Putamen (tissue), 1 donor: ENCODE data around the gene PLAGL1.
"Not testable (repeated sequence)": the region's sequence is repeated elsewhere in the genome, so short reads cannot be mapped to it uniquely, and the experiment has no call there.

ENCODE experiments used
- DNase-seq: peaks from one replicate; pipeline ENCODE4 v3.0.0-alpha.2; 2016; ENCODE audit warnings: low spot score

PLAGL1 gene

DNA sequence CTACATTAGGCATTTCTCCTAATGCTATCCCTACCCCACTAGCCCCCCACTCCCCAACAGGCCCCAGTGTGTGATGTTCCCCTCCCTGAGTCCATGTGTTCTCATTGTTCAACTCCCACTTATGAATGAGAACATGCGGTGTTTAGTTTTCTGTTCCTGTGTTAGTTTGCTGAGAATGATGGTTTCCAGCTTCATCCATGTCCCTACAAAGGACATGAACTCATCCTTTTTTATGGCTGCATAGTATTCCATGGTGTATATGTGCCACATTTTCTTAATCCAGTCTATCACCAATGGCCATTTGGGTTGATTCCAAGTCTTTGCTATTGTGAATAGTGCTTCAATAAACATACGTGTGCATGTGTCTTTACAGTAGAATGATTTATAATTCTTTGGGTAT is 1.6 kb upstream of the PLAGL1 start:
- DNase-seq = not testable (repeated sequence)

DNA sequence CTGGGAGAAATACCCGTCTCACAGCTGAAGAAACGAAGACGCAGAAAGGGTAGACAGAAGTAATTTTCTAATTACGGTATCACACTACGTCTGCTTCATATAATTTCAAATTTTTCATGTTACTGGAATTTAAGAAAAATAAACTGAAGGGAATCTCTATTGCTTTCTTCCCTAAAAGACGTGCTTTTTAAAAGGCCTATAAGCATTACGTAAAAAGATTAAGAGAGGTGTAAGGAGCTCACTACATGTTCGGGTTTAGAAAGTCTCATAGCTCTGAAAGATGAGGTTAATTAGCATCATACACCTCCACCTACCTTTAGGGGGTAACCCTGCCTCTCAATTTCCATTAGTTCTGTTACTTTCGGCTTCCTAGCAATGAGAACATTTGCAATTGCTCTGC is 787 bp upstream of the PLAGL1 start:
- no peak for DNase-seq

DNA sequence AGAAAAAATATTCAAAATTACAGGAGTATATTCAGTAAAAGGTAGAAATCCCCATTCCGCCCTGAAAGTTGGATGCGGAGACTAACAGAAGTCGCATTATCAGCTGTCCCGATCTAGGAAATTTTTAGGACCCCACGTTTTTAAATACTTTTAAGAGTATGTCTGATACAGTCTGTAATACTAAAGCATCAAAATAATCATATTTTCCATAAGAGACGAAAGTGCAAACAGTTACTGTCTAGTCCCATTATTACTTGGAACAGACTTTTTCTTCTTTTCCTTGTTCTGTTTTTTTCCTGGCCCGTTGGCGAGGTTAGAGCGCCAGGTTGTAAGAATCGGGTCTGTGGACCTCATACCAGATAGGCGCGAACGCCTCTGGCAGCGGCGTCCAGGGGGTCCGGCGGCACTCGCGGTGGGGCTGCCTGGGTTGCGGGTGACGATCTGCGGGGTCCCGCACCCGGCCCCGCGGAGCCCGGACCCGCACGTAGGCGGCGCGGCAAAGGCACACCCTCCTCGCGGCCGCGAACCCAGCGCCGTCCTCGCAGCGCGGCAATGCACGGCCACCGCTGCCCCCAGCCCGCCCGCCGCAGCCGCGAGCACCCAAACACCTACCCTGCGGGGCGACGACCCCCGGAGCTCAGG is 460 bp downstream of the PLAGL1 start:
- DNase-seq = no peak

DNA sequence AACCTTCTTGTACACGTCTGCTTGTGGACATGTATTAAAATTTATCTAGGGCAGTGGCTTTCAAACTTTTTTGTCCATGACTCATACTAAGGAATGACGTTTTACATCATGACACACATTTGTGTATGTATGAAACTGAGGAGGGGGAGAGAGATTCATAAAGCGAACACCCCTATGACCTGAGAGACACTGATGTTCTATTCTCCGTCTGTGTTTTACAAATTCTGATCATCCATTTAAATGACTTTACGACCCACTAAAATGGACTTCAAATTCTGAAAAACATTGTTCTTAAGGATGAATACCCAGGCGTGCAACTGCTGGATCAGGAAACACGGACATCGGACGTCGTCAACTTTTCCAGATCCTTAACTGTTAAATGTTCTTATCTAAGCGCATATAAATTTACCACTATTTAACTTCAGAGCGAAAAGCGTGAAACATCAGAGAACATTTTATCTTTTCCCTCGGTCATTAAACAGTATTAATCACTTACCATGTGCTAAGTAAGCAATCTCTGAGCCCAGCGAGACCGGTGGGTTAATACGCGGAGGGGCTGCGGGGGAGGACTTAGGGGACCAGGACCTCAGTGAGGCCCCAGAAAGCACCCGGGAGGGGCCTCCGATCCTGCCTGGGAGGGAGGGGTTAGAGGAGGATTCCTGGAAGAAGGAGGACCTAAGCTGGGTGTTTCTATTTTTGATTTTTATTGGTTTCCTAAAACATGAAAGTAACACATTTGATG is 1.2 kb downstream of the PLAGL1 start:
- no peak for DNase-seq

DNA sequence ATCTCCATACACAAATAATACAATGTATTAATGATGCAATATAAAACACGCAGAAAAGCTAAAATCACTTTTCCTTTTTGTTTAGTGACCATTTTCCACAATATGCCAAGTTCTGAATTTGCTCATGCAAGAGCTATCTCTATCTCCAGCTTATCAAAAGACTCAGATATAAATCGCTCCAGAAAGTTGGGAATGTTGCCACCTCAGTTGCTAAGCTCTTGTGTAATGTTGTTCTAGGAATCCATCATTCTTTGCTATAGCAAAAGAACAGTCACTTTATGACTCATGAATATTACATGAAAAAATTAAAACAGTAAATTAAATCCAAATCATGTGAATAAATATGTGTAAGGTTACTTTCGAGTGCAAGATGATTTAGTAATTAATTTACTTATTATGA is 8.7 kb downstream of the PLAGL1 start:
- no peak for DNase-seq

DNA sequence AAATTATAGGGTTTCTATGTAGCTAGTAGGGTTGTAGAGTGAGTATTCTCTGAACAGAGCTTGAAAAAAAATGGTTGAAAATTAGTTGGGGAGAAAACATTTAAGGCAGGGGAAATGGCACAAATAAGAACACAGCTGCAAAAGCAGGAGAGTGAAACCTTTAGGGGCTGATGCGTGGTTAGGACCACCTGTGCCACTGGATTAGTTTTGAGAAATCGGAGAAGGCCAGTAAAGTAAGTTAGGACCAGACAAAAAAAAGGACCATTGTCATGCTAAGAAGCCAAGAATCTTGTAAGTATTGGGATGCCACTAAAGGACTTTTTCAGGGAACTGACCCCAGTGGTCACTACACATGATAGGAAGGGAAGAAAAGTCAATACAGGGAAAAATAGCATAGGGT is 9.4 kb downstream of the PLAGL1 start:
- no peak for DNase-seq

DNA sequence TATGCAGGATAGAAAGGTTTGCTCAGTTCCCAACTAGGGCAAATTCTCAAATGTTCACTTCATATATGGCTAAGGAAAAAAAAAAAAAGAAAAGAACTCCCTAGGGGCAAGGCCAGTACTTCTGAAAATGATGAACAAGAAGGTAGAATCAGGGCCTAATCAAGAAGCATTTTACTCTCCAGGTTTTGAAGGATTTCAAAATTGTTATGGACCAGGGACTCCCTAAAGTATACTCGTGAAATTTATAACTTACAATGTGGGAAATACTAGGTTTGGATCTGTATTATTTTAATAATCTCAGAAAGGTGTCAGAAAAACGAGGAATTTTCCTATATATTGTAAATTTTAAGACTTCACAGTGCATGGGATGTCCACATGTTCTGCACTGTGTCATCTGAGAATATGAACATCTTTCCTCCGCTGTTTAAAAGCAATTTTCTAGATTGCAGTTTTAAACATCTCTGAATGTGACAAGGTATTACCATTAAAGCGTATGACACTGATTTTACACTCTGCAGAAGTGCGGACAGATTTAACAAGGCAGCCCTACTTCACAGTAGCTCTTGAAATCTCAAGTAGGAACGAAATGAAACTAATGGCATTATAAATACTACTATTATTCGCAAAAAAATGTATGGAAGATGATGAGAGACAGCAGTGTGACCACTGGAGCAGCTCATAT is 14.0 kb downstream of the PLAGL1 start:
- DNase-seq = no peak

DNA sequence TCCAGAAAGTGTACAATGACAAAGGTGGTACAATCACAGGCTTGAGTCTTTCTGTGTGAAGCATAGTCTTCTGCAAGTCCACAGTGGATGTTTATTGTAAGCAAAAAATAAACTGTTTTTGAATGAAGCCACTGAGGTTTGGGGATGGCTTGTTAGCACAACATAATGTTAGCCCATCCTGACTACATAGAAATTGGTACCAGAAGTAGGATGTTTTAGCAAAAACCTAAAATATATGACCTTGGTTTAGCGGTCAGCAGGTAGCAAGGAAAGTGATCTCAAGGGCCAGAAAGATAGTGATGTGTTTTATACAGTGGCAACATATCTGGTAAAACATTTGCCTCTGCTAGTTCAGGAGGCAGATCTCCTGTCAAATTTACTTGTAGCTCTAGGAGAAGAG is 15.8 kb downstream of the PLAGL1 start:
- no peak for DNase-seq

DNA sequence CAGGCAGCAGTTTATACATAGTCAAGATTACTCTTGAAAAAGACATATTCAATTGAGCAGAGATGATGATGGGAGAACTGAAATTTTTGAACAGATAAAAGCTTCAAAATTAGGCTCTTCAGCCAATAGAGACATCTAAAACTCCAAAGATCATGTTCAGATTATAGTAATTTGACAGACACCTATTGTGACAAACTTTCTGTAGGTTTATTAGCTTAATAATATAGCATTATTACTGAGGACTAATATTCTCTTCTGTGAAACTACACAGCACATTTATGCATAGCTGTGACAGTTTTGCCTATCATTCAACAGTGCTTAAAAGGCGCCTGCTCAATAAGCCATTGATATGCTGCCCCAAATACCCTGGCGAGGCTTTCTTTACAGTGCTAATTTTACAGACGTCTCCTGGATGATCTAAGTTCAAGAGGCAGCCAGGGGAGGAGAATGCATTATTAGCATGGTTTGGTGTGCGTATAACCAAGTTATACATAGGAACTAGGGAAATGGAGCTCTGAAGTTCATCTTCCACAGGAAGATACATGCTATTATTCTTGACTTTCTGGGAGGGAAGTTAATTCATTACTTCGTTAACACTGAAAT is 21.5 kb downstream of the PLAGL1 start:
- no peak for DNase-seq

DNA sequence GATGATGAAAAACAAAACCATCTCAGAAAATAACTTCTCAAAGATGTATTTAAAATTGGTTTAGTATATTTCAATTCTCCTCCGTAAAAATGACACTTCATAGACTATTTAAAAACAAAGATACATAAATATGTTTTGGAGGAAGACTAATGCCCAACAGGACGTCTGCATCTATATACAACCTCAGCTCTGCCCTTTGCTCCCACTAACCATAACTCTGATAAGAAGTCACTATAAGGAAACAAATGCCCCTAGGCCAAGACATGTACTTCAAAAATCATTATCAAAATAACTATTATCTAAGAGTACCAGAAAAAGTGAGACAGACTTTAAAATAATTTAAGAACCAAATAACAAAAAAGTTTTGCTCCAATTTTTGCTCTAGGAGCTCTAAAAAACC is 23.4 kb downstream of the PLAGL1 start:
- DNase-seq = no peak

DNA sequence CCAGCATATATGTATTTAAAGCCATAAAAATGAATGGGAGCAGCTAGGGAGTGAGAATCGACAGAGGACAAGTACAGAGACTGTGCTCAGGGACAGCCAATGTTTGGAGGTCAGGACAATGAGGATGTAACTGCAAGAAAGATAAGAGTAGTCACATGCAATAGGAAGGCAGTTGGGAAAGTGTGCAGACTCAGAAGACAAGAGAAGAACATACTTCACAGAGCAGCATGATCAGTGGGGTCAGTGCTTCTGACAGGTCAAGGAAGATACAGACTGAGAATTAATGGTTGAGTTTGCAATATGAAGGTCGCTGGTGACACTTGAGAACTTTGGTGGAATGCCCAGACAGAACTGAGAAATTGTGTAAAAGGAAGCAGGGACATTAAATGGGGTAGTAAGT is 25.1 kb downstream of the PLAGL1 start:
- DNase-seq = no peak

DNA sequence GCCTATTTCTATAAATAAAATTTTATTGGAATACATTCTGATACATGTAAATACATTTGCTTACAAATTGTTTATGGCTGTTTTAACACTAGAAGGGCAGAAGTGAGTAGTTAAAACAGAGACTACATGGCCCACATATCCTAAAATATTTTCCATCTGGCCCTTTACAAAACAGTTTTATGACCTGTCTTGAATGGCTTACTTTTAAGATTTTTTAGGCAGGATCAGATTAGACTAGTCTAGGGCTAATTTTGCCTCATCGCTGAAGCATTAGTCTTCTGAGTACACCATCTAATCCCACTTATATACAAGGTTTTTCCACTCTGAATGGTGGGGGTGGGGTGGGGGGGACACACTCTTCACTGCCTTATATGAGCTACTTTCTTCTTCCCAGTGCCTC is 27.1 kb downstream of the PLAGL1 start:
- no peak for DNase-seq

DNA sequence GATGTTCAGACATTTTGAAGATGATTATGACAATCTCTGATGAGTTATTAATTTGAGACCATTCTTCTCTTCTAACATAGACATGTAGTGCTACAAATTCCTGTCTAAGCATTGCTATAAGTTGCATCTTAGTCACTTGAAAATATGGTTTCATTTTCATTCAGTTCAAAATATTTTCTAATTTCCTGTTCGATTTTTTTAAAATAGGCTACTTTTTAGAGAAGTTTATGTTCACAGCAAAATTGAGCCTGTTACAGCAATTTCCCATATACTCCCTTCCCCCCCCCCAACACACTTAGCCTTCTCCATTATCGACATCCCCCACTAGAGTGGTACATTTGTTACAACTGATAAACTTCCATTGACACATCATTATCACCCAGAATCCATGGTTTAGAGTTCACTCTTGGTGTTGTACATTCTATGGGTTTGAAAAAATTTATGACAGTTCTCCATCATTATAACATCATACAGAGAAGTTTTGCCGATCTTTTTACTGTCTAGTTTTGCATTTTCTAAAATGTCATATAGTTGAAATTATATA is 31.2 kb downstream of the PLAGL1 start:
- DNase-seq = no peak

DNA sequence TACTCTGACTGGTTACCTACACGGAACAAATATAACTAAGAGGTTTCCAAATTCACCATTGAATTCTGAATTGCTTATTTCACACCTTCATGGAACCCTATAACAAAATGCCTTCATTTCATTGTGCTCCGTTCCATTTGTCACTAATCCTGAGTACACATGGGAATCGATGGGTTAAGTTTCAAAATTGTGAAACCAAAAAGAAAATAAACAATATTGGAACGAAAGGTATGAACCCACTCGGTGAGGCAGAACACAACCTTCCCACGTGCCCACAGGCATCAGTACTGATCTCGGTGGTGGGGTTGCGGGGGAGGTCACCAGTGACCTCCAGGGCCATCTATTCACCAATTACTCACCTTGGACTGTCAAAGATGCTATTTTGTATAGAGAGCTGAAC is 34.0 kb downstream of the PLAGL1 start:
- DNase-seq = no peak

DNA sequence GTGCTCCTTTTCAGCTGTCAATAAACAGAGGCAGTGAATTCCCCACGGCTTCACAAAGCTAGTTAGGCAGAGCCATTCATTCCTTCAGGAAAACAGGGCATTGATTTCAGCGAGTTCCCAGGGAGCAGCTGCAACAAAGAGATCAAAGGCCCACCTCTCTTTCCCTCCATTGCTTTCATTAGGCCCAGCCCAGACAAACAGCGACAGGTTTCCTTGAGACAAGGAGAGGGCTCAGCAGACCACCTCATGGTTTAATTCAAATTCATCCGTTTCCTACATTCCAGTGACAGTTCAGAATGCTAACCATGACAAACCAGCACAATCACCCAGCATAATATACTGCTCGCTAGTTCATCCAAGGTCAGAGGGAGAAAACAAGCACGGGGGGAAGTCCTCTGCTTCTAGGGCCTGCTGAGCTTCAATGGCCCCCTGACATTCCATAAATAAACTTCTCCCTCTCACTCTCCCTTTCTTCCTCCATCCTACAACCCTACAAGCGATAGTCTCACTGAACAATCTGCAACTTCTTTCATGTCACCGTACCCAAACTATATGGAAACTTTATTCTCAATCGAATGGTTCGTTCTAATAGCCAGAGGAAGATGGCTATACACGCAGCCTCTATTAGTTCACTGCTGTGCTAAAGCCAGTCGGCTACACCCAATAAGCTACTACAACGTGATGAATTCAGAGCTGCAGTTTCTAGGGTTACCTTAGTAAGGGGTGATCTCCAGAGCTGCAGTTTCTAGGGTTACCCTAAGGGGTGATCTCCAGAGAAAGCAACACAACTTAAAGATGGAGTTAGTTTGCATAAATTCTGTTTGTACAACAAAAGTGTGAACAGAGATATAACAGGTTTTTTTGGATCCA is 34.7 kb downstream of the PLAGL1 start:
- DNase-seq = no peak

DNA sequence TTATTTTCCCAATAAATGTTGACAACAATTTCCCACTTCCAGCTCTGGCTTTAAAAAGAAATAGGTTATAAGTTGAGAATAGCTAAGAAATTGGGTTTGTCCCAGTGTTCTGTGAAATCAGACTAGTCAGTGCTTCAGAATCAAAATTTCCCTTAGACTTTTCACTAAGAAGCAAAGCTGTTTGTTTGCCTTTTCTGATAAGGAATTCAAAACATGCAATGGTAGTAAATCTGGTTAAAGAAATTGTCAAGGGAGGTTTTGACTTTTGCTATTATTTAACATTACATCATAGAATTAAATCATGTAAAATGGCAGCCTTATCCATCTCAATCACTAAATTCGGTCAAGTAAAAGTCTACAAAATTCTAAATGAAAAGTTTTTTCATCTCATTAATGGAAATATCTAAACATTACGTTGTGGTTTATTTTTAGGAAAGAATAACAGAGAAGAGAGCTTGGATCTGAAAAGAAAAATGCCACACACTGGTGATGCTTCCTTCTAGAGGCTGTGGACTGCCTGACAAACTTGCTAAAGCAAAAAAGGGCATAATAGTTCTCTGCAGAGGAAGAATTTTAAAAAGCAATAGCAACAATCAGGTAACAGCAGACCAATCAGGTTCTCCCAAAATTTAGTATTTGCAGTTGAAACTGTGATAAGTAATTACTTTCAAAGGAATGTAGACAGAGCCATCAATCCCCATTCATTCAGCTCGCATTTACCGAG is 36.4 kb downstream of the PLAGL1 start:
- DNase-seq = no peak

DNA sequence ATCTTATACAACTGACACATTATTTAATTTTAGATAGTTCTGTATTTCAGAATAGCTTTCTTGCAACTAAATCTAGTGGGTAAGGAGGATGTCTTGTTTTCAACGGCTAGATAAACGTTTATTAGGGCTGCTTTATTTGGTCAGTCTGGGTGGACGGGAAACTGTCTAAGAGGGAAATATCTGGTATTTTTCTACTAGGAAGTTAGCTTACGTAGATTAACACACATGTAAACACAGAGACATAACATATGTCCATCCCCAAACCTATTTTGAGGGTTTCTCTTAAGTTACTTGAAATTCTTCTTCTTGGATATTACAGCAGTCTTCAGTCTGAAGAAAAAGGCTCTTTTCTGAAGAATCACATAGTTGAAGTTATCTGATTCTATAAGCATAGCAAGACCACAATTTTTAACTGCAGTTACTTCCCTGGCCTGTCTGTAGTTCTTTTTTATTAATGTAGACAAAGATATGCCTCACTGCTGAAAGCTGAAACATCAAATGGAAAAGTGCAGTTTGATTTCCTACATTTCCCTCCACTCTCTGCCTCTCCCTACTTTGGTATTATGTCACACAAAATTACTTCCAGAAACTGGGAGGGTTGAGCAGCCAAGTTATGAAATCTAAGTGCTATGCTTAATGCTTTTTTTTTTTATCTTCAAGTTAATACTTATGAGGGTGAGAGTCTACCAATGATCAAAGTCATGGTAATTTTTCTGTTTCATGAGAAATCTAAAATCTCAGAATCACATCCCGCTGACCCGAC is 37.4 kb downstream of the PLAGL1 start:
- no peak for DNase-seq

DNA sequence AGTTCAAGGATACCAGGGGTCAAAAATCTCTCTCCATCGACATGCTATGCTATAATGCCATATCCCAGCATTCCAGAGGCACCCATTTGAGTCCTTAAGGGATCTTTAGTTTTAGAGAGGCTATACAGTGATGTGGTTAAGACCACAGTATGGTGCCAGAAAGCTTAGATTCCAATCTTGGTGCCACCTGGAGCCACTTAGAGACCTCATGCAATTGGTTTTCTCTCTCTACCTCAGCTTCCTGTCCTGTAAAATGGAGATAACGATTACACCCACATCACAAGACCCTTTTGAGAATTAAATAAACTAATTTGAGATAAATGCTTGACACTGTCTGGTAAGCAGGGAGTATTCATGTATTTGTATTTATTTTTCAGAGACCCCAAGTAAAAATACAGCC is 39.0 kb downstream of the PLAGL1 start:
- DNase-seq = no peak

DNA sequence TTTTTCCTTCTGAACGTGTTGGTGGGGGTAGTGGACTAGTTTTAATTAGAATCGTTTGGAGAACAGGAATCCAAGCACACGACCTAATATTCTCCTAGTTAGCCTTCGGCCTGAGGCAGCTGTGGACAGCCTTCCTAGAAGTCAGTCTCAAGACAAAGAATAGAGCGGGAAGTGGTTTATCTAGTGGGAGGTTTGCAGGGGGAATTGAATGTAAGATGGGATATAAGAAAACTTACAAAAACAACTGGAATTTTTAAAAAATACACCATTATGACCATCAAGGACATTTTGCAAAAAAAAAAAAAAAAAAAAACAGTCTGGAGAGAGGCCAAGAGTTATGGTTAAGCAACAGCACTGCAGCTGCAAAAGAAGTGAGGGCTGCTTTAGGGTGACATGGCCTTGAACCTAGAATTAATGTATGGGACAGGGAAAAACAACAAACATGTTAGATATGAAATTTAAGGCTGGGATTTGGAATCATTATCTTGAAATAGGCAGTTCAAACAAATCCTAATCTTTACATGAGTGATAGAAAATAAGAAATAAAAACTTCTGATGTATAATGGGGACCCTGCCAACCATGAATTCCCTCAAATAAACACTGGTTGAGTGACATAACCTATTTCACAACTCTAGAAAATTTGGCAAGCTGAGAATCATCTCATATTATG is 40.2 kb downstream of the PLAGL1 start:
- no peak for DNase-seq

DNA sequence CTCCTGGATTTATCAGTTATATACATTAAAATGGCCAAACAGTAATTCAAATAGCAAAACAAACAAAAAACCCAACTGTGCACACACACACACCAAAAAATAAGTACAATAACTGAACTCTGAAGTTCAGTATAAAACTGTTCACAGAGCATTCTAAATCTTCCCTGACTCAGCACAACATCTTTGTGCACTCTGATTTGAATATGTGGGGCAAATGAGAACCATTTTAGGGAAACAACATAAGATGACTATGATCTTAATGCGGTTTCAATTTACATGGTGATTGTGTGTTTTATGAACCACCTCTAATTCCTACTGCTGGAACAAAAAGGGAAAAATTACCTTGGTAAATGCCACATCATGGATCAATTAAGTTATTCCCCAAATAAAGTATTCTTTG is 41.7 kb downstream of the PLAGL1 start:
- DNase-seq = no peak
